OCI-LY3 (cell line): Measurements from ENCODE around the gene MRM2.

Source experiments
- H2AFZ ChIP-seq: fragments of 200-600, 300-600 bp; shearing (Covaris generic); 2 replicates; pipeline ENCODE4 v1.6.0; 2014; ENCODE audit warnings: antibody characterized with exemption, low read depth, low read length
- H3K27ac ChIP-seq: fragments of 200-600, 300-600 bp; sonication (generic); 2 replicates; pipeline ENCODE4 v1.5.1; 2014; ENCODE audit warnings: mild to moderate bottlenecking, low read length, moderate library complexity, mixed read lengths
- H3K27me3 ChIP-seq: fragments of 200-600, 300-600 bp; sonication (generic); 2 replicates; pipeline ENCODE4 v1.6.1; 2014; ENCODE audit warnings: low read depth, low read length, mixed read lengths
- H3K36me3 ChIP-seq: fragments of 200-600, 300-600 bp; sonication (generic); replicated peaks from 2 replicates; pipeline ENCODE3; 2014; ENCODE audit warnings: low read depth, low read length, mixed read lengths
- H3K4me1 ChIP-seq: fragments of 300-600, 200-600 bp; sonication (generic); 2 replicates; pipeline ENCODE4 v1.6.1; 2014; ENCODE audit warnings: low read length, mixed read lengths
- H3K4me2 ChIP-seq: fragments of 200-600, 300-600 bp; sonication (generic); 2 replicates; pipeline ENCODE4 v1.6.1; 2014; ENCODE audit warnings: low read length, mixed read lengths
- H3K4me3 ChIP-seq: fragments of 300-600, 200-600 bp; sonication (generic); 2 replicates; pipeline ENCODE4 v1.5.1; 2014; ENCODE audit warnings: antibody characterized with exemption, mild to moderate bottlenecking, low read length, moderate library complexity
- H3K79me2 ChIP-seq: fragments of 300-600, 200-600 bp; shearing (Covaris generic); 2 replicates; pipeline ENCODE4 v1.6.1; 2014; ENCODE audit warnings: mild to moderate bottlenecking, low read length, mixed read lengths
- H3K9ac ChIP-seq: fragments of 300-600, 200-600 bp; shearing (Covaris generic); 2 replicates; pipeline ENCODE4 v1.6.0; 2014; ENCODE audit warnings: mild to moderate bottlenecking, low read length, moderate library complexity
- H3K9me3 ChIP-seq: fragments of 200-600, 300-600 bp; shearing (Covaris generic); 2 replicates; pipeline ENCODE4 v1.6.1; 2014; ENCODE audit warnings: low read length, mixed read lengths; ENCODE audit not compliant: insufficient read depth
- H4K20me1 ChIP-seq: fragments of 200-600, 300-600 bp; sonication (generic); 2 replicates; pipeline ENCODE4 v1.6.1; 2016; ENCODE audit warnings: low read length, mixed read lengths; ENCODE audit not compliant: insufficient read depth
- CTCF ChIP-seq: fragments of 200-600, 300-600 bp; sonication (generic); IDR thresholded peaks from 2 replicates; pipeline ENCODE4 v1.5.1; 2014; ENCODE audit warnings: antibody characterized with exemption, low read length, low read depth
- EZH2phosphoT487 ChIP-seq: fragments of 200-600 bp; shearing (Covaris generic); IDR thresholded peaks from 2 replicates; pipeline ENCODE4 v1.6.1; 2018; ENCODE audit warnings: antibody characterized with exemption, mixed run types, low read depth

MRM2 gene

GRCh38 chr7:2232766-2233520 lies 9.1 kb downstream of the MRM2 start, which contains the start of gene MAD1L1:
TSS of gene MAD1L1 (minus strand) at chr7:2232945. CDS start at chr7:2230133, 2,812 bp downstream.
- TF ChIP-seq EZH2phosphoT487: no peak
- no peak for TF ChIP-seq CTCF
- no peaks in the 10 kb centered on the region for H3K9me3 ChIP-seq
- H3K27ac ChIP-seq: peak within 1 kb of the TSS; percentile 46
- H3K9ac ChIP-seq: peak within 1 kb of the TSS; percentile 87
- peaks cover 25% of the 10 kb centered on the region for H3K36me3 ChIP-seq
- no peaks in the 10 kb centered on the region for H3K27me3 ChIP-seq
- no peak within 1 kb of the TSS for H2AFZ ChIP-seq
- peak within 1 kb of the TSS; percentile 92 for H3K4me2 ChIP-seq
- H3K4me3 ChIP-seq: peak within 1 kb of the TSS; percentile 93
- H3K4me1 ChIP-seq: peaks cover 23% of the 10 kb centered on the region
- H4K20me1 ChIP-seq: 0 out of 2 replicates have a peak, but pooled peaks cover 4% of the 10 kb centered on the region
- peaks cover 53% of the 10 kb centered on the region for H3K79me2 ChIP-seq

GRCh38 chr7:2231992-2232765 lies 9.8 kb downstream of the MRM2 start:
- Histone ChIP-seq H3K4me3 (peak overlapping the region; percentile 93), H3K4me2 (peak overlapping the region; percentile 92), H3K4me1 (peaks cover 17% of the 10 kb centered on the region), H3K27me3 (no peaks in the 10 kb centered on the region), H3K9me3 (no peaks in the 10 kb centered on the region), H2AFZ (no peak overlapping the region), H3K79me2 (peaks cover 58% of the 10 kb centered on the region), H4K20me1 (0 out of 2 replicates have a peak, but pooled peaks cover 4% of the 10 kb centered on the region), H3K27ac (peak overlapping the region; percentile 46), H3K36me3 (peaks cover 27% of the 10 kb centered on the region), H3K9ac (peak overlapping the region; percentile 87)
- TF ChIP-seq CTCF: no peak
- TF ChIP-seq EZH2phosphoT487: no peak

GRCh38 chr7:2230882-2231281 lies 11.1 kb downstream of the MRM2 start:
- 0 out of 2 replicates have a peak, but pooled peaks cover 4% of the 10 kb centered on the region for H4K20me1 ChIP-seq
- no peaks in the 10 kb centered on the region for H3K27me3 ChIP-seq
- no peak overlapping the region for H3K4me2 ChIP-seq
- no peak overlapping the region for H3K27ac ChIP-seq
- peaks cover 23% of the 10 kb centered on the region for H3K36me3 ChIP-seq
- H3K9ac ChIP-seq: no peak overlapping the region
- H2AFZ ChIP-seq: no peak overlapping the region
- H3K4me1 ChIP-seq: peaks cover 7% of the 10 kb centered on the region
- H3K4me3 ChIP-seq: no peak overlapping the region
- H3K79me2 ChIP-seq: peaks cover 48% of the 10 kb centered on the region
- no peaks in the 10 kb centered on the region for H3K9me3 ChIP-seq
- no peak for TF ChIP-seq CTCF

- H3K4me1 ChIP-seq: peaks cover 7% of the 10 kb centered on the region
- no peaks in the 10 kb centered on the region for H3K27me3 ChIP-seq
- H3K79me2 ChIP-seq: peaks cover 48% of the 10 kb centered on the region
- no peak overlapping the region for H3K27ac ChIP-seq
- H3K36me3 ChIP-seq: peaks cover 25% of the 10 kb centered on the region
- no peak overlapping the region for H3K9ac ChIP-seq
- no peak overlapping the region for H3K4me3 ChIP-seq
- H4K20me1 ChIP-seq: 0 out of 2 replicates have a peak, but pooled peaks cover 4% of the 10 kb centered on the region
- H3K9me3 ChIP-seq: no peaks in the 10 kb centered on the region
- no peak overlapping the region for H2AFZ ChIP-seq
- TF ChIP-seq CTCF: no peak
- TF ChIP-seq EZH2phosphoT487: no peak
- H3K4me2 ChIP-seq: no peak overlapping the region
These were observed 11.8 kb downstream of the MRM2 start for GRCh38 chr7:2230226-2230625.
